ENCODE measurements around the gene SOCS7.

GRCh38 chr17:38338053-38338452 lies 13.6 kb upstream of the SOCS7 start:
- TF ChIP-seq CTCF (IDR thresholded peaks at IDR 0.05) (no peak), POLR2A (IDR thresholded peaks at IDR 0.05) (no peak)

Data from heart left ventricle (tissue), 13 donors.